Mesendoderm (in vitro differentiated cells): ENCODE data around the gene HADHA.

Experiments
- DNase-seq: peaks from one replicate; pipeline ENCODE4 v3.0.0; 2013
- H2AK5ac ChIP-seq: 2 replicates; pipeline ENCODE4 v1.6.1; 2013; ENCODE audit warnings: low read length, inconsistent platforms
- H2BK120ac ChIP-seq: 2 replicates; pipeline ENCODE4 v1.6.1; 2013; ENCODE audit warnings: low read depth, mild to moderate bottlenecking, low read length, moderate library complexity, mixed read lengths
- H2BK15ac ChIP-seq: replicated peaks from 2 replicates; pipeline ENCODE4 v1.6.1; 2013; ENCODE audit warnings: low read depth, mild to moderate bottlenecking, moderate library complexity
- H2BK5ac ChIP-seq: 2 replicates; pipeline ENCODE4 v1.6.1; 2013; ENCODE audit warnings: low read length, inconsistent platforms
- H3K18ac ChIP-seq: 2 replicates; pipeline ENCODE4 v1.6.1; 2013; ENCODE audit warnings: mild to moderate bottlenecking, low read length, mixed read lengths
- H3K23ac ChIP-seq: one replicate; pipeline ENCODE4 v1.6.1; 2013; ENCODE audit warnings: low read length
- H3K27ac ChIP-seq: 2 replicates; pipeline ENCODE4 v1.5.1; 2013; ENCODE audit warnings: low read depth, mild to moderate bottlenecking, inconsistent platforms, low read length, moderate library complexity
- H3K27me3 ChIP-seq: 2 replicates; pipeline ENCODE4 v1.6.1; 2013; ENCODE audit warnings: low read length, control low read depth, mild to moderate bottlenecking, inconsistent platforms; ENCODE audit not compliant: insufficient read depth, poor library complexity
- H3K36me3 ChIP-seq: 2 replicates; pipeline ENCODE4 v1.6.1; 2013; ENCODE audit warnings: low read length, inconsistent platforms; ENCODE audit not compliant: control insufficient read depth, insufficient read depth
- H3K4ac ChIP-seq: one replicate; pipeline ENCODE4 v1.6.1; 2013; ENCODE audit warnings: low read depth, mild to moderate bottlenecking, low read length, moderate library complexity
- H3K4me1 ChIP-seq: 2 replicates; pipeline ENCODE4 v1.6.1; 2013; ENCODE audit warnings: low read depth, low read length, inconsistent platforms; ENCODE audit not compliant: control insufficient read depth
- H3K4me2 ChIP-seq: 2 replicates; pipeline ENCODE4 v1.6.1; 2013; ENCODE audit warnings: low read length
- H3K4me3 ChIP-seq: 2 replicates; pipeline ENCODE4 v1.5.1; 2013; ENCODE audit warnings: mild to moderate bottlenecking, low read length
- H3K56ac ChIP-seq: one replicate; pipeline ENCODE4 v1.6.1; 2013; ENCODE audit warnings: low read length
- H3K79me1 ChIP-seq: 2 replicates; pipeline ENCODE4 v1.6.1; 2013; ENCODE audit warnings: low read length, inconsistent platforms
- H3K79me2 ChIP-seq: 2 replicates; pipeline ENCODE4 v1.6.1; 2013; ENCODE audit warnings: mild to moderate bottlenecking, low read length; ENCODE audit not compliant: control insufficient read depth, insufficient read depth
- H3K9ac ChIP-seq: 2 replicates; pipeline ENCODE4 v1.6.1; 2013; ENCODE audit warnings: low read length, inconsistent platforms
- H4K5ac ChIP-seq: one replicate; pipeline ENCODE4 v1.6.1; 2013; ENCODE audit warnings: low read length
- H4K8ac ChIP-seq: one replicate; pipeline ENCODE4 v1.6.1; 2013; ENCODE audit warnings: low read depth, mild to moderate bottlenecking, control low read depth, low read length, moderate library complexity
- WGBS: extraction: QIAGEN DNeasy Blood & Tissue Kit; methylation state at CpG from one replicate; pipeline ENCODE4 v1.1.7; 2013; ENCODE audit warnings: low lambda C conversion rate, missing lambda C conversion rate; ENCODE audit not compliant: insufficient coverage; ENCODE audit errors: extremely low coverage; 5-methylcytosine and 5-hydroxymethylcytosine counted together

The HADHA gene

DNA sequence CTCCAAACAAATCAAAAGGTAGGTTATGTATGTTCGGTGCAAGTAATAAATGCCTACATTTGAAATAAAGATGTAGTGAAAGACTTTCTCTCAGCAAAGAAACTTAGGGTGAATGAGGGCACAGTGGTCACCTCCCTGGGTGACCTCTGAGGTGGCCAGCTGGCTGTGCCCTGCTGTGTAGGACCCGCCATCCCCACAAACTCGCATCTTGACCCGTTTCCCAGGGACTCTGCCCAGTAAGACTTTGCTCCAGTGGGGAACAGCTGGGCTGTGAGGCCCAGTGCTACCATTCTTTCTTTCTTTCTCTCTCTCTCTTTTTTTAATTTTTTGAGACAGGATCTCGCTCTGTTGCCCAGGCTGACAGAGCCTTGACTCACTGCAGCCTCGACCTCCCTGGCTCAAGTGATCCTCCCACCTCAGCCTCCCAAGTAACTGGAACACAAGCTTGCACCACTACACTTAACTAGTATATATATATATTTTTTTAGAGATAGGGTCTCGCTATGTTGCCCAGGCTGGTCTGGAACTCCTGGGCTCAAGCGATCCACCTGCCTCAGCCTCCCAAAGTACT lies 79.7 kb downstream of the HADHA start:
- no peak overlapping the region for H3K4me2 ChIP-seq
- no peak overlapping the region for H3K4ac ChIP-seq
- no peak overlapping the region for H2AK5ac ChIP-seq
- WGBS: no CpG with 5 or more reads among the region's 8 CpGs
- no peak overlapping the region for H3K27ac ChIP-seq
- no peak overlapping the region for H3K23ac ChIP-seq
- no peaks in the 10 kb centered on the region for H3K27me3 ChIP-seq
- H3K4me3 ChIP-seq: no peak overlapping the region
- H3K9ac ChIP-seq: no peak overlapping the region
- no peaks in the 10 kb centered on the region for H3K36me3 ChIP-seq
- no peak overlapping the region for H4K5ac ChIP-seq
- no peak overlapping the region for H3K18ac ChIP-seq
- H2BK120ac ChIP-seq: no peak overlapping the region
- no peaks in the 10 kb centered on the region for H3K4me1 ChIP-seq
- H3K79me2 ChIP-seq: no peaks in the 10 kb centered on the region
- H3K79me1 ChIP-seq: no peaks in the 10 kb centered on the region
- no peak overlapping the region for H2BK15ac ChIP-seq
- no peak for DNase-seq
- H4K8ac ChIP-seq: no peak overlapping the region
- no peak overlapping the region for H2BK5ac ChIP-seq
- H3K56ac ChIP-seq: no peak overlapping the region

DNA sequence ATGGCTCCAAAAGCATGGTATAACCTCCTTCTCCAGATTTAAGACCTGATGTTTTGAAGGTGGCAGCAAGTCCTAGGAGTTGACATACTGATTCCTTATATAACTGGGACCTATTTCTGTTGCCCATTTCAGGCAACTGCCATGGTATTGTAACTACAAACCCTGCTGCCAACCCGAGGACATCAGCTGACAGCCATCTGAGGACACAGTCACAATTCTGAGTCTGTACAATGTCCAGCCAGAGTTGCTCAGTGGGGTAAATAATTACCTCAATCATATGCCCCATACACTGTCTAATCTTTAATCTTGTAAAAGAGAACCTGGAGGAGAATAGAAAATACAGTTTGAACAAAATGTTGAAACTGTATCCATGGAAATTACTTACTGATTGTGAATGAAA lies 80.2 kb downstream of the HADHA start:
- Histone ChIP-seq H2BK15ac (no peak overlapping the region), H3K27ac (no peak overlapping the region), H3K9ac (no peak overlapping the region), H2BK120ac (no peak overlapping the region), H3K56ac (no peak overlapping the region), H4K5ac (no peak overlapping the region), H2BK5ac (no peak overlapping the region), H3K4ac (no peak overlapping the region), H3K36me3 (no peaks in the 10 kb centered on the region), H4K8ac (no peak overlapping the region), H3K4me1 (no peaks in the 10 kb centered on the region), H3K27me3 (no peaks in the 10 kb centered on the region), H3K4me3 (no peak overlapping the region), H3K18ac (no peak overlapping the region), H3K79me2 (no peaks in the 10 kb centered on the region), H3K79me1 (no peaks in the 10 kb centered on the region), H2AK5ac (no peak overlapping the region), H3K23ac (no peak overlapping the region), H3K4me2 (no peak overlapping the region)
- no CpG with 5 or more reads among the region's 1 CpG for WGBS
- no peak for DNase-seq

- Histone ChIP-seq H4K5ac (no peak overlapping the region), H3K4me1 (no peaks in the 10 kb centered on the region), H3K9ac (no peak overlapping the region), H3K79me2 (no peaks in the 10 kb centered on the region), H3K56ac (no peak overlapping the region), H2BK120ac (no peak overlapping the region), H3K18ac (no peak overlapping the region), H2BK5ac (no peak overlapping the region), H3K36me3 (no peaks in the 10 kb centered on the region), H3K79me1 (no peaks in the 10 kb centered on the region), H3K4ac (no peak overlapping the region), H3K27me3 (no peaks in the 10 kb centered on the region), H4K8ac (no peak overlapping the region), H3K4me3 (no peak overlapping the region), H2AK5ac (no peak overlapping the region), H3K23ac (no peak overlapping the region), H2BK15ac (no peak overlapping the region), H3K4me2 (no peak overlapping the region), H3K27ac (no peak overlapping the region)
- DNase-seq: no peak
- no CpG with 5 or more reads among the region's 10 CpGs for WGBS
These were observed 81.5 kb downstream of the HADHA start for GRCh38 chr2:26162963-26163362.

- Histone ChIP-seq H3K4ac (no peak overlapping the region), H4K5ac (no peak overlapping the region), H3K36me3 (no peaks in the 10 kb centered on the region), H4K8ac (no peak overlapping the region), H2BK15ac (no peak overlapping the region), H3K4me3 (no peak overlapping the region), H3K79me2 (no peaks in the 10 kb centered on the region), H3K27ac (no peak overlapping the region), H2AK5ac (no peak overlapping the region), H3K27me3 (no peaks in the 10 kb centered on the region), H3K4me1 (no peaks in the 10 kb centered on the region), H3K79me1 (no peaks in the 10 kb centered on the region), H3K9ac (no peak overlapping the region), H3K56ac (no peak overlapping the region), H2BK5ac (no peak overlapping the region), H3K4me2 (no peak overlapping the region), H3K18ac (no peak overlapping the region), H3K23ac (no peak overlapping the region), H2BK120ac (no peak overlapping the region)
- no CpG with 5 or more reads among the region's 7 CpGs for WGBS
- DNase-seq: no peak
These were observed 82.5 kb downstream of the HADHA start for GRCh38 chr2:26161926-26162325.

- Histone ChIP-seq H4K8ac (no peak overlapping the region), H3K27ac (no peak overlapping the region), H4K5ac (no peak overlapping the region), H3K4ac (no peak overlapping the region), H3K36me3 (no peaks in the 10 kb centered on the region), H2BK15ac (no peak overlapping the region), H3K4me3 (no peak overlapping the region), H3K9ac (no peak overlapping the region), H2BK5ac (no peak overlapping the region), H3K23ac (no peak overlapping the region), H3K79me1 (no peaks in the 10 kb centered on the region), H3K4me1 (no peaks in the 10 kb centered on the region), H3K18ac (no peak overlapping the region), H3K79me2 (no peaks in the 10 kb centered on the region), H3K27me3 (no peaks in the 10 kb centered on the region), H3K56ac (no peak overlapping the region), H3K4me2 (no peak overlapping the region), H2AK5ac (no peak overlapping the region), H2BK120ac (no peak overlapping the region)
- no peak for DNase-seq
- WGBS: no CpG with 5 or more reads among the region's 5 CpGs
These were observed 86.9 kb downstream of the HADHA start for GRCh38 chr2:26157580-26157979.

GRCh38 chr2:26150243-26150642 lies 94.2 kb downstream of the HADHA start:
- Histone ChIP-seq H3K4me2 (no peak overlapping the region), H3K79me1 (no peaks in the 10 kb centered on the region), H2AK5ac (no peak overlapping the region), H3K23ac (no peak overlapping the region), H3K79me2 (no peaks in the 10 kb centered on the region), H3K36me3 (no peaks in the 10 kb centered on the region), H3K4me3 (no peak overlapping the region), H3K56ac (no peak overlapping the region), H2BK5ac (no peak overlapping the region), H3K4me1 (no peaks in the 10 kb centered on the region), H4K8ac (no peak overlapping the region), H3K18ac (no peak overlapping the region), H4K5ac (no peak overlapping the region), H3K4ac (no peak overlapping the region), H3K9ac (no peak overlapping the region), H3K27me3 (no peaks in the 10 kb centered on the region), H2BK120ac (no peak overlapping the region), H2BK15ac (no peak overlapping the region), H3K27ac (no peak overlapping the region)
- no CpG with 5 or more reads among the region's 12 CpGs for WGBS
- no peak for DNase-seq
